Loucy (cell line): ENCODE results near the gene CCDC126.

Experiments used
- H2AFZ ChIP-seq: fragments of 200-600 bp; sonication (generic); 2 replicates; pipeline ENCODE4 v1.6.0; 2016; ENCODE audit warnings: antibody characterized with exemption, mild to moderate bottlenecking, low read length, moderate library complexity
- H3F3A ChIP-seq: fragments of 200-600 bp; 2 replicates; pipeline ENCODE4 v1.6.0; 2016; ENCODE audit warnings: antibody characterized with exemption, low read depth, mild to moderate bottlenecking
- H3K27me3 ChIP-seq: fragments of 200-600 bp; sonication (generic); 2 replicates; pipeline ENCODE4 v1.6.1; 2014; ENCODE audit warnings: low read length, mild to moderate bottlenecking; ENCODE audit not compliant: insufficient read depth, poor library complexity, severe bottlenecking
- H3K36me3 ChIP-seq: fragments of 200-600 bp; sonication (generic); 2 replicates; pipeline ENCODE4 v1.6.1; 2016; ENCODE audit warnings: low read length; ENCODE audit not compliant: insufficient read depth
- H3K4me1 ChIP-seq: fragments of 200-600 bp; sonication (generic); 2 replicates; pipeline ENCODE4 v1.5.1; 2014; ENCODE audit warnings: low read length, mild to moderate bottlenecking; ENCODE audit not compliant: insufficient read depth, poor library complexity, severe bottlenecking
- H3K4me2 ChIP-seq: fragments of 200-600 bp; sonication (generic); 2 replicates; pipeline ENCODE4 v1.6.0; 2014; ENCODE audit warnings: antibody characterized with exemption, low read length, low read depth, mild to moderate bottlenecking; ENCODE audit not compliant: poor library complexity, severe bottlenecking
- H3K4me3 ChIP-seq: fragments of 200-600 bp; sonication (generic); 2 replicates; pipeline ENCODE4 v1.5.1; 2014; ENCODE audit warnings: low read length, mild to moderate bottlenecking, mixed read lengths; ENCODE audit not compliant: poor library complexity, severe bottlenecking
- H3K79me2 ChIP-seq: fragments of 200-600 bp; sonication (generic); 2 replicates; pipeline ENCODE4 v1.6.1; 2014; ENCODE audit warnings: low read length; ENCODE audit not compliant: insufficient read depth
- H3K9ac ChIP-seq: fragments of 200-600 bp; sonication (generic); 2 replicates; pipeline ENCODE4 v1.6.0; 2014; ENCODE audit warnings: mild to moderate bottlenecking, low read depth, low read length, moderate library complexity; ENCODE audit not compliant: poor library complexity, severe bottlenecking
- H3K9me2 ChIP-seq: fragments of 200-600 bp; sonication (generic); replicated peaks from 2 replicates; pipeline ENCODE4 v1.6.1; 2016; ENCODE audit warnings: low read depth, low read length, mixed read lengths
- H3K9me3 ChIP-seq: fragments of 200-600 bp; sonication (generic); 2 replicates; pipeline ENCODE4 v1.6.1; 2014; ENCODE audit warnings: mild to moderate bottlenecking, antibody characterized with exemption, low read length, low read depth; ENCODE audit not compliant: insufficient read depth
- H4K20me1 ChIP-seq: fragments of 200-600 bp; sonication (generic); 2 replicates; pipeline ENCODE4 v1.6.0; 2014; ENCODE audit warnings: antibody characterized with exemption, low read length, mild to moderate bottlenecking; ENCODE audit not compliant: insufficient read depth, poor library complexity, severe bottlenecking
- CTCF ChIP-seq: fragments of 200-600 bp; sonication (generic); conservative IDR thresholded peaks from 2 replicates; pipeline ENCODE4 v1.5.1; 2014; ENCODE audit warnings: mild to moderate bottlenecking, antibody characterized with exemption, low read length
- EZH2phosphoT487 ChIP-seq: fragments of 200-600 bp; IDR thresholded peaks from 2 replicates; pipeline ENCODE4 v1.6.1; 2018; ENCODE audit warnings: antibody characterized with exemption, mild to moderate bottlenecking, moderate library complexity, borderline replicate concordance

CCDC126 gene

DNA sequence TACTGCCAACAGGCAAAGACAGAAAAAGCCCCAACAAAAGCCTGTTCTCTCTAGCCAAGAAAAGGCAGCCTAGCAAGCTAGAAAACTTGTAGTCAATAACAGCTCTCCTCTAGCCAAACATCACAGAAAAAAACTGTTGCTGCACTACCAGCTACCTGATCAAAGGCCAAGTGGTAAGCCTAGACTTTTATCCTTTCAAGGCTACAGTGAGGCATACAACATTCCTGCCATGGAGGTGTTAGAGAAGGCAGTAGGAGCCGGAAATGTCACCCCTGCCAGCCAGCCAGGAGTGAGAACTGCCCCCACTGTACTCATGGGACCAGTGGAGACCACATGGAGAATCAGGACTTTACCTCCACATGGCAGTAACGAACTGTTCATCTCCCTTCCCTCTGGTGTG, 31.2 kb downstream of the CCDC126 start:
- H3K9me3 ChIP-seq = no peaks in the 10 kb centered on the region
- H3K4me2 ChIP-seq = no peak overlapping the region
- no peaks in the 10 kb centered on the region for H3K9me2 ChIP-seq
- H3K4me3 ChIP-seq = no peak overlapping the region
- TF ChIP-seq EZH2phosphoT487 (no peak), CTCF (no peak)
- no peaks in the 10 kb centered on the region for H3K27me3 ChIP-seq
- no peak overlapping the region for H3K9ac ChIP-seq
- H3K79me2 ChIP-seq = 0 out of 2 replicates have a peak, but pooled peaks cover 4% of the 10 kb centered on the region
- no peaks in the 10 kb centered on the region for H3F3A ChIP-seq
- H2AFZ ChIP-seq = no peak overlapping the region
- H3K36me3 ChIP-seq = no peaks in the 10 kb centered on the region; the same call in 1 of the 2 replicates
- no peaks in the 10 kb centered on the region for H3K4me1 ChIP-seq
- no peaks in the 10 kb centered on the region for H4K20me1 ChIP-seq

- H3K9ac ChIP-seq = no peak overlapping the region
- no peaks in the 10 kb centered on the region for H4K20me1 ChIP-seq
- H3K4me2 ChIP-seq = no peak overlapping the region
- no peaks in the 10 kb centered on the region for H3K27me3 ChIP-seq
- H3K4me1 ChIP-seq = no peaks in the 10 kb centered on the region
- no peak overlapping the region for H2AFZ ChIP-seq
- no peak for TF ChIP-seq EZH2phosphoT487
- no peak for TF ChIP-seq CTCF
- no peaks in the 10 kb centered on the region for H3K9me2 ChIP-seq
- no peaks in the 10 kb centered on the region for H3K79me2 ChIP-seq
- no peaks in the 10 kb centered on the region; the same call in 1 of the 2 replicates for H3K36me3 ChIP-seq
- H3F3A ChIP-seq = no peaks in the 10 kb centered on the region
- no peak overlapping the region for H3K4me3 ChIP-seq
- no peaks in the 10 kb centered on the region for H3K9me3 ChIP-seq
Measured at GRCh38 chr7:23633417-23633816, 36.2 kb downstream of the CCDC126 start.

GRCh38 chr7:23645822-23646221, 48.6 kb downstream of the CCDC126 start:
- Histone ChIP-seq H3K79me2 (no peaks in the 10 kb centered on the region), H3F3A (no peaks in the 10 kb centered on the region), H3K9ac (no peak overlapping the region), H3K4me2 (no peak overlapping the region), H3K9me3 (no peaks in the 10 kb centered on the region), H3K4me1 (no peaks in the 10 kb centered on the region), H3K9me2 (no peaks in the 10 kb centered on the region), H3K4me3 (no peak overlapping the region), H4K20me1 (no peaks in the 10 kb centered on the region), H2AFZ (no peak overlapping the region), H3K27me3 (no peaks in the 10 kb centered on the region), H3K36me3 (no peaks in the 10 kb centered on the region)
- TF ChIP-seq CTCF = no peak
- no peak for TF ChIP-seq EZH2phosphoT487
